Measurements from ENCODE around the gene P2RY8.
"Not testable (repeated sequence)": the region's sequence is repeated elsewhere in the genome, so short reads cannot be mapped to it uniquely, and the experiment has no call there.

Gene P2RY8

DNA sequence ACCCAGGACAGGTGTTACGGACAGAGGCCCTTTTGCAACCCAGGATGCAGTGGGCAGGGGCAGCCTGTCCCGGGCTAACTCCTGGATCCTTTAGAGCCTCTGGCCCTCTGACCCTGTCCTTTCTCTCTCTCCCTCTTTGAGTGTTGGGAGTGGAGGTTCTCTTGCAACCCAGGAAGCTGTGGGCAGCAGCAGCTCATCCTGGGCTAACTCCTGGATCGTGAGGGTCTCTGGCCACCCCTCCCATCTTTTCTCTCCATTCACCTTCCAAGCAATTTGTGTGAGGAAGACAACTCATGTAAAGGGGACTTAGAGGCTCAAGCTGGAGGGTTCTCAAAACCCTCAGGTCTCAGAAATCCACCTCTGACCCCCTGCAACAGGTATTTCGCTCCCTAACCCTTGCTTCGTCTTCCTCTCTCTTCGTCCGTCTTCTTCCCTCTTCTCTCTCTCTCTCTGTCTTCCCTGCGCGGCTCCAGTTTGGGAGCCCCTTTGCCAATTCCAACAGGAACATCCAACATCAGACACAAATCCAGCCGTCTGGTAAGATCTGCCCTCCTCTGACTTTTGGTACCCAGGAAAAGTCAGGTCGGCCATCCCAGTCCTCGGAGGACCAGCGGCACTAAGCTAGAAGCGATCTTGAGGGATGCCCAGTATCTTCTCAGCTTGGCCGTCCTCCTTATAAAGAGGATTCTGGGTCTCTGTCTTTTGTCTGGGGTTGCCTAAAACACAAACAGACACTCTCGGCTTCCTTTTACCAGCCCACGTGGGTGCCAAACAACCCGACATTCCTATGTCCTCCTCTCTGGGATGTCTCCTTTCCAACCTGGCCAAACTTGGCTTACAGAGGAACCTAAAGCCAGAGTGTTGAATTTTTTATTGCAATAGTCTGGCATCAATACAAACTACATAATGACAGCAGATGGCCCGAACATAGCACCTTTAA lies 92.2 kb downstream of the P2RY8 start:
- no peak for DNase-seq (ENCODE audit: low read depth)

DNA sequence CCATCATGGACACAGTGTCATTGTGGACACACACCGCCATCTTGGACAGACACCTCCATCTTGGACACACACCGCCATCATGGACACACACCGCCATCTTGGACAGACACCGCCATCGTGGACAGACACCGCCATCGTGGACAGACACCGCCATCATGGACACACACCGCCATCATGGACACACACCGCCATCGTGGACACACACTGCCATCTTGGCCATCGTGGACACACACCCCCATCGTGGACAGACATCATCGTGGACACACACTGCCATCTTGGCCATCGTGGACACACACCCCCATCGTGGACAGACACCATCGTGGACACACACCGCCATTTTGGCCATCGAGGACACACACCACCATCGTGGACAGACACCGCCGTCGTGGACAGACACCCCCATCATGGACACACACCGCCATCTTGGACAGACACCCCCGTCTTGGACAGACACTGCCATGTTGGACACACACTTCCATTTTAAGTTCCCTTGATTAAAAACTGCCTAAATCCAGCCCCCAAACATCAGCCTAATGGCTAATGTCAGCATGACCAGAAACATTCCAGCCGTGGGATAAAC lies 93.4 kb downstream of the P2RY8 start:
- DNase-seq (ENCODE audit: low read depth), result no peak

DNA sequence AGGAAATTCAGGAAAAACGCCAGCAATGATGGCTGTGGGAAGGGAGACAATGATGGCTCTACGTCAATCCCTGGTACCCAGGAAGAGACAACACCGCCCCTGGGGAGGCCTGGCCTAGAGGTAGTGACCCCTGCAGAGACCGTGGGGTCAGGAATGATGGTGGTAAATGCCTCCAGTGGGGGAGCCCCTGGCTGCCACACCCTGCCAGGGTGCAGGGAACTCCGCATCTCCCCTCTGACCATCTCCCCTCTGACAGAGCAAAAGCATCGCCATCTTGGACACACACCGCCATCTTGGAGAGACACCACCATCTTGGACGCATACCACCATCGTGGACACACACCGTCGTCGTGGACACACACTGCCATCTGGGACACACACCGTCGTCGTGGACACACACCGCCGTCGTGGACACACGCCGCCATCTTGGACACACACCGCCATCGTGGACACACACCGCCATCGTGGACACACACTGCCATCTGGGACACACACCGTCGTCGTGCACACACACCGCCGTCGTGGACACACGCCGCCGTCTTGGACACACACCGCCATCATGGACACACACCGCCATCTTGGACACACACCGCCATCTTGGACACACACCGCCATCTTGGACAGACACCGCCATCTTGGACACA lies 94.1 kb downstream of the P2RY8 start:
- DNase-seq (ENCODE audit: low read depth), result no peak

DNA sequence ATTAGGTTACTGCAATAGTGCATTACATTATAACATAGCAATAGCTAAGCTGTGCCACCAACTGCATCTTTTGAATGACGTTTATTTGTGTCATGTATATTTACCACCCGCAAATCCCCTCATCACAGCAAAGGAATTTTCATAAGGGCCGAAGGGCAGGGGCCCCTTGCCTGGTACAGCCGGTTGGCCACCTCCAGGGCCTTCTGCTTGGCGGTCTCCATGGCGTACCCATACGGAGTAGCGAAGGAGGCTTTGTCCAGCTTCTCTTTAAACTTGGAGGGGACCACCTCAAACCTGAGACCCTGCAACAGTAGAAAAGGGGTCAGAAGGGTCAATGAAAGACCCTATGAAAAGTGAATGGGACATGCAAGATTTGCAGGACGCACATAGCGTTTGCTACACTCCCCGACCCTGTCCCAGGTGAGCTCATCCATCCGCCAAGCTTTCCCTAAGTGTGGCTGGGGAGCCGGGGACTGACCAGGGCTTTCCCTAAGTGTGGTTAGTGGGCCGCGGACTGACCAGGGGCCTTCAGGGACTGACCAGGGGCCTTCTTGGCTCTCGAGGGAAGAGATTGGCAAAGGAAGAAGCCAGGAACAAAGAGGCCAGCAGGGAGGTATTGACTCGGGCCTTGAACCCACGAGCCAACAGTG lies 94.8 kb downstream of the P2RY8 start:
- no peak for DNase-seq (ENCODE audit: low read depth)

DNA sequence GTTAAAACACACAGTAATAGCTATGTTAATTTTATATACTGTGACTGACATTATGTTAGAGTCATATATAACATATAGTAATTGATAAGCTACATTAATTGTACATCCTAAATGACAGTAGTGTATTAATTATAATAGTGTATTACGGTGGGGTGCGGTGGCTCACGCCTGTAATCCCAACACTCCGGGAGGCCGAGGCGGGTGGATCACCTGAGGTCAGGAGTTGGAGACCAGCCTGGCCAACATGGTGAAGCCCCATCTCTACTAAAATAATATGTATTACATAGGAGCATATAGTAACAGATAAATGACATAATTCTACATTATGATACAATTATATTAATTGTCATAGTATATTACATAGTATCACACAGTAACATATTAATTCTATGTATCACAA lies 96.5 kb downstream of the P2RY8 start:
- no peak for DNase-seq (ENCODE audit: low read depth)

DNA sequence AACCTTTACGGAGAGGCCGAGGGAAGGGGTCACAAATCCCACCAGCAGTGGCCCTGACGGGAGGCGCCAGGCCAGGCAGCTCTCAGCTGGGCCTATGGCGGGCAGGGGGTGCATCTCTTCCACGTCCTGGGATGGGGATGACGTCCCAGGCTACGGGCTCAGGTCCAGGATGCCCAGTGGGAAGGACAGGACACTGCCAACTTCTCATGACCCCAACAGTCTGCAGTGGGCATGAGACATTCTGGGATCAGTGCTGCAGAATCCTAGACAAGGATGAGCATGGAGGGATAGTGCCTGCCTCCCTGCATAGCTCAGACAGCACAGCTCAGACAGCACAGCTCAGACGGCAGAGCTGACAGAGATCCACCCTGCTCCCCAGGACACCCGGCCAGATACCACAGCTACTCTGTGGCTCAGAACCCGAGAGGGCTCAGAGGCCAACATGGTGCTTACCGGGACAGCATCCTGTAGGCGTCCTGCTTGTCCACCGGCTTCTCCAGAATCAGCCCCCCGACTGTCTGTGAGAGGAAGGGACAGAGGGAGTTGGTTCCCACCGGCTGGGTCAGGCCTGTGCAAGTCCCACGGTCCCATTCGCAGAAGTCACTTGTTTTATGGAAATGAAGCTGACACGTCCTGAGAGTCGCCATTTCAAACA lies 101.6 kb downstream of the P2RY8 start:
- DNase-seq (ENCODE audit: low read depth), result no peak

DNA sequence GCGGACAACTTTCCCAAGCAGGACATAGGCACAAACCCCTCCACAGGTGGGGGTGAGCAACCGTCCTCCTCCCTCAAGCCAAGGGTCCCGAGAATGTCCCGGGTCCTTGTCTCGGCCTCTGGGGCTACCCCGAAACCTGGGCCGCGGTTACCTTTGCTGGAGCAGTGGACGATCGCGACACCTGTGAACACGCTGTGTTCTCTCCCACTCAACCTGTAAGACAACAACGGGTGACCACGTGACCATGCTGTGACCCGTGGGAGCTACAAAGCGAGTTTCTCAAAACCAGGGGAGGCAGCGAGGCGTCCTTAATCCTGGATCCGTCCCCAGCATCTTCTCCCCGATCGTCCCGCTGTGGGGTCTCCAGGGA lies 102.1 kb downstream of the P2RY8 start:
- DNase-seq (ENCODE audit: low read depth), result no peak

DNA sequence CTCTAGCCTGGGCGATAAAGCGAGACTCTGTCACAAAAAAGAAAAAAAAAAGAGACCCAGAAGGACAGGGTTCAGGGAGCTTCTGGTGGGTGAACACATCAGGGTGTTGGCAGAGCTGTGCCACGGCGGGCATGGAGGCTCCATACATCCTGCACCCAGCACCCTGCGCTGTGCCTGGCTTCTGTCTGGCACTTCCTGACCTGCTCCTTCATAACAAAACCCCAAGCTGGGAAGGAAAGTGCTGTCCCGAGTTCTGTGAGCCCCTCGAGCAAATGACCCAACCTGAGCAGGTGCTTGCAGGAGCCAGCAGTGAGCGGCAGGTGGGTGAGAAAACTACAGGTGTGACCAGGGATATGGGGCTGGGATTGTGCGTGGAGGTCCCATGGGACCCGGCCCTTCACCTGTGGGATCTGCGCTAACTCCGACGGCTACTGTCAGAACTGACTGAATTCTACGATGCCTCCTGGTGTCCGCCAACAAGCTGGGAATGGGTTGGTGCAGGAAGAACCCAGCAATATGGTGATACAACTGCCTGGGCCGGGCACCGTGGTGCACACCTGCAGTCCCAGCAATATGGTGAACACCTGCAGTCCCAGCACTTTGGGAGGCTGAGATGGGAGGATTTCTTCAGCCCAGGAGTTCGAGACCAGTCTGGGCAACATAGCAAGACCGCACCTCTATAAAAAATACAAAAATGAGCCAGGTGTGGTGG lies 103.2 kb downstream of the P2RY8 start:
- DNase-seq (ENCODE audit: low read depth), result no peak

DNA sequence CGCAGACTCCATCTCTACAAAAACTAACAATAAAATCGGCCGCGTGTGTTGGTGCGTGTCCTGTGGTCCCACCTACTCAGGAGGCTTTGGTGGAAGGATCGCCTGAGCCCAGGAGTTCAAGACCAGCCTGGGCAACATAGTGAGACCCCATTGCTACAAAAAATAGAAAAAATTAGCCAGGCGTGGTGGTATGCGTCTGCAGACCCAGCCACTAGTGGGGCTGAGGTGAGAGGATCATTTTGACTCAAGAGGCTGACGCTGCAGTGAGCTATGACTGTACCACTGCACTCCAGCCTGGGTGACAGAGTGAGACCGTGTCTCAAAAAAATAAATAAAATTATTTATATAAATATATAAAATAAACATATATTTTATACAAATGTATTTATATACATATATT lies 106.5 kb downstream of the P2RY8 start:
- no peak for DNase-seq (ENCODE audit: low read depth)

DNA sequence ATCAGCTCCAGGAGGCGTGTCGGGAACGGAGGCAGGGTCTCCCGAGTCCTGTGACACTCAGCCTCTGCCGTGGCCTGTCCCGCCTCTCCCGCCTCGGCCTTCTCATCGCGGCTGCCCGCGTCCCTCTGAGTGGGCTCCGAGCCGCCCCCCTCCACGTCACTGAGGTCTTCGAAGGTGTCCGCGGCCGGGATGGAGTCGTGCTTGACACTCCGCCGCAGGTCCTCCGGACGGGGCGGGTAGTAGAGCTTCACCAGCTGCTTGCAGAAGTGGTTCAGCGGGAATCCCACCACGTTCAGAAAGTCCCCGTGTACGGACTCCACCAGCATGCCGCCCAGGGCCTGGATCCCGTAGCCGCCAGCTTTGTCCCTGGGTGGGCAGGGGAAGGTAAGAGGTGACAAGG lies 109.2 kb downstream of the P2RY8 start:
- no peak for DNase-seq (ENCODE audit: low read depth)

DNA sequence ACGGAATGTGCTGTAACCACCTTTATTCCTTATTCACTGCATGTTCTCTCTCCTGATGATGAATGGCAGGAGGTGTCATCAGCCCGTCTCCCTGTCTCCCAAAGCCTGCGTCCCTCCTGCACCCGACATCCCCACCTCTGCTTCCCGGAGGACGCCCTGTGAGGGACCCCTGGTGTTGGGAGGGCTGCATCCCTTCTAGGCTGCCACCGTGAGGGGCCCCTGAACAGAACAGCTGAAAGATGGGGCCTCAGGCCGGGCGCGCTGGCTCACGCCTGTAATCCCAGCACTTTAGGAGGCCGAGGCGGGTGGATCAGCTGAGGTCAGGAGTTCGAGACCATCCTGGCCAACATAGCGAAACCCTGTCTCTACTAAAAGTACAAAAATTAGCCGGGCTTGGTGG lies 110.7 kb downstream of the P2RY8 start:
- not testable (repeated sequence) for DNase-seq (ENCODE audit: low read depth)

DNA sequence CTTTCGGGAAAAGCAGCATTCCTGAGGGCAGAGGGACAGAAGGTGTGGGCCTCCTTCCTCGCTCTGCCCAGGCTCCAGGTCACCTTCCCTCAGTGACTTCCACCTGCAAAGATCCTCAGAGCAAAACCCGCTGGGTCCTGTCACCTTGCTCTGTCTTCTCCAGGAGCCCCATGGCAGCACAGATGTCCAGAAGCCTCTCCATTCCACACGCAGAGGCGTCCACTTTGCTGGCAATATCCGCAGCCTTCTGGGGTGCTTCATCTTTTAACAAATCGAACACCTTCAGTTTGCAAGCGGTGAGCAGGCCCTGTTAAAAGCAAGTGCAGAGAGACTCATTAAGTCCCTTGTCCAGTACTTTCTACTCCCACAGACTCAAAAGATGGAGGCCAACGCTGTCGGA lies 111.6 kb downstream of the P2RY8 start:
- no peak for DNase-seq (ENCODE audit: low read depth)

DNA sequence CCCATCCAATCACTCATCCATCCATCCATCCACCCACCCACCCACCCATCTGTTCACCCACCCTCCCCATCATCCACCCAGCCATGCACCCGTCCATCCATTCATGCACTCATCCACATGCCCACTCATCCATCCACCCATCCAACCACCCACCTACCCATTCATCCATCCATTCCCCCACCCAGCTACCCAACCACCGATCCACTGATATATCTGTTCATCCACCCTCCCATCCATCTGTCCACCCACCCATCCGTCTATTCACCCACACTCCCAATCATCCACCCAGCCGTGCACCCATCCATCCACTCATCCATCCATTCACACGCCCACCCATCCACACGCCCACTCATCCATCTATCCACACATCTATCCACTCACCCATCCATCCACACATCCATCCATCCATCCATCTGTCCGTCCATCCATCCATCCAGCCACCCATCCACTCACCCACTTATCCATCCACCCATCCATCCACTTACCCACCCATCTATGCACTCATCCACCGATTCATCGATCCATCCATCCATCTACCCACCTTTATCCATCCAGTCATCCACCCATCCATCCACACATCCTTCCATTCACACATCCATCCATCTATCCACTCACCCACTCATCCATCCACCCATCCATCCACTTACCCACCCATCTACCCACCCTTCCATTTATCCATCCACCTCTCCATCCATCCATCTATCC lies 112.7 kb downstream of the P2RY8 start:
- DNase-seq (ENCODE audit: low read depth), result no peak

DNA sequence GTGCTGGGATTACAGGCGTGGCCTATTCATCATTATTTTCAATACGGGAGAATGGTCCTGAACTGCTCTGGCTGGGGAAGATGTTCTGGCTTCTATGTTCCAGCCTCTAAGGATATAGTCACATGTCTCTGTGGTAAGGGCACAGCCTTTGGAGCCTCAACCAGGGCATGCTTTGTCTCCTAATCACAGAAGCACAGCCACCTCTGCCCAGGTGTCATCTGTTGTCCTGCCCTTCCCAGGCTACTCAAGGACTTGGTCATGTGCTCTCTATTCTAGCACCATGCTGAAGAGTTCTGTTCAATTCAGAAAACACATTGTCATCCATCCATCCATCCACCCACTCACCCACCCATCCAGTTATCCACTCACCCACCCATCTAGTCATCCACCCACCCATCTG lies 113.8 kb downstream of the P2RY8 start:
- no peak for DNase-seq (ENCODE audit: low read depth)

DNA sequence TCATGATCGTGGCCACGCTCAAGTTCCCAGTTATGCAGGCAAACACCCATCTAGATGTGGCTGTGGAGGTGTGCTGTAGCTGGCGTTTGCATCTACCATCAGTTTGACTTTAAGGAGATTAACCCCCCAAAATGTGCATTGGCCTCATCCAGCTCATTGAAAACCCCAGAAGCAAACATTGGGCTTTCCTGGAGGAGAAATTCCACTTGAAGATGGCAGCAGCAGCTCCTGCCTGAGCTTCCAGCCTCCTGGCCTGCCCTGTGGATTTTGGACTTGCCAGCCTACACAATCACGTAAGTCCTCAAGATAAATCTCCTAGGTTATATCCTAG lies 114.9 kb downstream of the P2RY8 start:
- no peak for DNase-seq (ENCODE audit: low read depth)

DNA sequence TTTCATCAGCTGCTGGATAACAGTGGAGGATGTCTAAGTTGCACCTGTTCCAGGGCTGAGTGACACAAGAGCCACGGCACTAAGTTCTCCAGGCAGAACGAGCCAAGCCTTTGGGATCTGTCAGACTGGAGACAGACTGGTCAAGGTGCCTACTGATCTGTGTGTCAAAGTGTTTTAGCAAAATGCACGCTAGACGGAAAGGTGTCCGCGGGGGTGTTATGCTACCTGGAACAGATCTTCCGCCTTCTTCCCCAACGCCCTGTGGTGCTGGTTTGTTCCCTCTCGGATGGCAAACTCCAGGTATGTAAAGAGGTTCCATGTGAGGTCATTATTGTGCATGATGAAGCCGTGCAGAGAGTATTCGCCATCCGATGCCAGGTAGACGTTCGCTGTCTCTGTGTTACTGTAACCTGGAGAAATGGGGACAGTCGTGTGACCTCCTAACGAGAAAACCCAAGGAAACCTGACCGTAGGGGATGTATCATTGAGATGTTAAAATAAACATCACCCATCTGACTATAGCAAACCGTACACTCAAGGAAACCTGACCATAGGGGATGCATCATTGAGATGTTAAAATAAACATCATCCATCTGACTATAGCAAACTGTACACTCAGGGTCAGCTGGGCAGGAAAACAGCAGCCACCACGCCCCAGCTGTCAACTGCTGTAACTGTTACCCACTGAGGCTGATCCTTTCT lies 115.4 kb downstream of the P2RY8 start:
- no peak for DNase-seq (ENCODE audit: low read depth)

DNA sequence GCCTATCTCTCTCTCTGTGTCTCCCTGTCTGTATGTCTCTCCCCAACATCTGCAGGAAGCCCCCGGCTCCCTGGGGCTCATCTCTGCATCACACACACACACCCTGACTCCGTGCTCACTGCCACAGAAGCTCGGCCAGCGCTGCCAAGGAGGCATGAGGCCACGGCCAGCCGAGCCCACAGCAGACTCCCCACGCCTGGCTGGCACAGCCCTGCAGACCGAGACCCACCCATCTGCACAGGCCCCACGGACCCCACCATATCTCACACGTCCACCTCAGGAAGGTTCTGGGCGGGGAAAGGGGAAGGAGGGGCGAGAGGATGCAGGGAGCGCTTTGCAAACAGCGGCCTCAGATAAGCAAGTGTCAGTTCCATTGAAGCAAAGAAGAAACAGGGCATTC lies 116.6 kb downstream of the P2RY8 start:
- DNase-seq (ENCODE audit: low read depth), result no peak

DNA sequence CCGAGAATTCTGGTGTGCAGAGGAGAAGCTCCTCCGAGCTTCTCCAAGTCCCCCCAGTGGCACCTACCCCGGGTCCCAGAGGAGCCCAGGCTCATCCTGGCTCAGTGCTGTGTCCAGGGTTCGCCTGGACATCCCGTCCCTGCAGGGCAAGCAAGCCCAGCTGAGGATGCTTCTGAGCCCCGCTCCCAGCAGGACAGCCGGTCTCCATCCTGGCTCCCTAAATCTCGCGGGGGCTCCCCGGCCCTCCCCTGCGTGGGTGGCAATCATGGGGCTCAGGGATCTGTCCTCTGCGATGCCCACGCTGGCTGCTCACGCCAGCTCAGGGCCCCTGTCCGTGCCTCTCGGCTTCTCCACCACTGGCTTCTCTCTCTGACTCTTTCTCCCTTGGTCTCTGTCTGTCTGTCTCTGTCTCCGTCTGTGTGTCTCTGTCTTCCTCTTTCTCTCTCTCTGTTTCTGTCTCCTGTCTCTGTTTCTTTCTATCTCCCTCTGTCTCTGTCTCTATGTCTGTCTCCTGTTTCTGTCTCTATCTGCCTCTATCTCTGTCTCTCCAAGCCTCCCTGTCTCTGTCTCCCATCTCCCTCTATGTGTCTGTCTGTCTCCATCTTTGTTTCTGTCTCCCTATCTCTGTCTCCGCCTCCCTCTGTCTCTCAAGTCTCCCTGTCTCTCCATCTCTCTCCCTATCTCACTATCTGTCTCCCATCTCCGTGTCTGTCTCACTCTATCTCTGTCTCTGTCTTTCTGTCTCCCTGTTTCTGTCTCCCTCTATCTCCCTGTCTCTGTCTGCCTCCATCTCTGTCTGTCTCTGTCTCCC lies 117.2 kb downstream of the P2RY8 start:
- no peak for DNase-seq (ENCODE audit: low read depth)

DNA sequence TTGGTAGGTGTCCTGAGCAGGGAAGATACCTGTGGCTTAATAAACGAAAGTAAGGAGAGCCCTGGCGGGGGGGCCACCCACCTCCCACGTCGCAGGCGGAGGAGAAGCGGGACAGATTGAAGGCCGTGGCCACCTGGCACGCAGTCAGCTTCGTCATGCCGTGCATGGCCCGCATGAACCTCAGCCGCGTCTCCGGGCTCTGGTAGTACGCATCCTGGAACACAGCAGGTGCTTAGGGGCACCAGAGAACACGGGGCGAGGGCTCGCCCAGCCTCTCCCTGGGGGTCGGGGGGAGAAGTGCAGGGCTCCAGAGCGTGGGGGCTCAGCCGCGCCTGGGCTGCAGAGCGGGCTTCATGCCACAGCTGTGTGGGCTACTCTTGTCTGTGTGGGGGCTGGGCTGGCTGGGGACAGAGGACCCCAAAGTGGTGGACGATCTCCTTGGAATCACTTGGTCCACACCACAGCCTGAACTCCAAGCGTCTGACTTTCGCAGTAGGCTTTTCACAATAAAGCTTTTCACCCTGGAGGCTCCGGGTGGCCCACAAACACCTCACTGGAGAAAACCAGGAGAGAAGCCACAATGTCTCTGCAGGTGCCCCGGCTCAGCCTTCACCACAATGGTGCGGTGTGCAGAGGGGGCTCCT lies 118.0 kb downstream of the P2RY8 start:
- no peak for DNase-seq (ENCODE audit: low read depth)
